Skeletal muscle tissue (tissue), 4 donors: ENCODE measurements around the gene SYNE1. TPM values are rescaled to one million over a fixed set of nuclear protein-coding genes. Genes with fewer than 3 reads are reported as not detected.
A peak's percentile ranks its signal among the peaks of the same experiment; 100 is the strongest.

Experiments used
- H3K27ac ChIP-seq: one replicate; pipeline ENCODE4 v1.7.0; 2013; ENCODE audit warnings: mild to moderate bottlenecking, low read depth, low read length, inconsistent platforms
- H3K27me3 ChIP-seq, 3 donors: one replicate each; pipeline ENCODE4 v1.7.0; 2013; ENCODE audit warnings: low read length in 3 of 3; ENCODE audit not compliant: control insufficient read depth in 3 of 3, insufficient read depth in 3 of 3
- H3K36me3 ChIP-seq, 3 donors: one replicate each; pipeline ENCODE4 v1.7.0; 2013; ENCODE audit warnings: low read length in 3 of 3; ENCODE audit not compliant: control insufficient read depth in 3 of 3, insufficient read depth in 3 of 3
- H3K4me1 ChIP-seq, 3 donors: one replicate each; pipeline ENCODE4 v1.7.0; 2013; ENCODE audit warnings: low read length in 3 of 3, mild to moderate bottlenecking in 3 of 3; ENCODE audit not compliant: control insufficient read depth in 3 of 3, insufficient read depth in 3 of 3
- H3K4me3 ChIP-seq, 3 donors: one replicate each; pipeline ENCODE4 v1.7.0; 2013; ENCODE audit warnings: low read length in 3 of 3
- H3K9ac ChIP-seq, 3 donors: one replicate each; pipeline ENCODE4 v1.7.0; 2013; ENCODE audit warnings: low read length in 3 of 3, mild to moderate bottlenecking in 3 of 3, moderate library complexity in 2 of 3, low read depth in 1 of 3
- H3K9me3 ChIP-seq, 3 donors: one replicate each; pipeline ENCODE4 v1.7.0; 2013; ENCODE audit warnings: low read length in 3 of 3; ENCODE audit not compliant: control insufficient read depth in 3 of 3
- total RNA-seq: library from RNA; depleted of rRNA; stranded (reverse); fragments of >200 nt; gene quantifications from one replicate; pipeline ENCODE4 v1.2.3, GENCODE V29; 2014
- donor health status: Osteomylitis.

Gene SYNE1
- total RNA-seq, 1 donor from 2014 or later, result 195 TPM

DNA sequence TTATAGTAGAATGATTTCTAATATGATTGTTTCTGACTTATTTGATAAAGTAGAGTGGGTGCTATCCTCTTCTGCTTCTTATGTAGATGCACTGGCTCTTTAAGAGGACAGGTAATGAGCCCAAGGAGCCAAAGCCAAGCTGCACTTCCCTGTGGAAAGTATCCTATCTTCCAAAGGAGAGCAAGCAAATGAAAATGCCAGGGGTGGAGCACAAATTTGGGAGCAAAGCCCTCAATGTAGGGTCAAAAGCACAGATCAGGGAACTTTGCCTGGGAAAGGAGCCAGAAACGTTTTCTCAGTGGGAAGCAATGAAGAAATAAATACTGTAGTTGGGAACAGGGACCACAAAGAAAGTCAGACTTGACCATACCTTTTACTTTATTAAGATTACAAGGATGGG lies 242.9 kb downstream of the SYNE1 start:
- Histone ChIP-seq H3K4me3 (no peak overlapping the region), H3K36me3 (no peaks in the 10 kb centered on the region), H3K4me1 (peaks cover 0 to 5% (median 2%) of the 10 kb centered on the region in 3 donors)

GRCh38 chr6:152391179-152391880 lies 245.8 kb downstream of the SYNE1 start:
- Histone ChIP-seq H3K9me3 (no peaks in the 10 kb centered on the region), H3K27me3 (no peaks in the 10 kb centered on the region), H3K9ac (no peak overlapping the region), H3K4me1 (no peaks in the 10 kb centered on the region), H3K4me3 (no peak overlapping the region), H3K27ac (no peak overlapping the region), H3K36me3 (no peaks in the 10 kb centered on the region)

More for the DNA sequence above, 242.9 kb downstream of the SYNE1 start:
- Histone ChIP-seq H3K27ac (no peak overlapping the region), H3K9me3 (no peaks in the 10 kb centered on the region), H3K9ac (no peak overlapping the region), H3K27me3 (no peaks in the 10 kb centered on the region)

DNA sequence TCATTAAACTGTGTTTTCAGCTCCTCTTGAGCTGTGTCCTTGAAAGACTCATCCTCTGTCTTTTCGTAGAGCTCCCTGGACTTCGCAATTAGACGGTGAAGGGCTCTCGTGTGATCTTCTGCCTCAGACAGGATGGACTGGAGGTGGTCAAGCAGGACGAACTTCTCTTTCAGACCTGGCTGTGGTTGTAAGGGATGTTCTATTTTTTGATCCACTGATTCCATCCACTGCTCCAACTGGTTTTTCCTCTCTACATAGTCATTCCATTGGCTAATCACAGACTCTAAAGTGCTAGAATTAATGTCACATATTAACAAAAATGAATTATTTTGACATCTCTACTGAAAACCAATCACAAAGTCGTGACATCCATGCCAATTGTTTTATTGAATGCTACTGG lies 250.1 kb downstream of the SYNE1 start:
- H3K27ac ChIP-seq, result no peak overlapping the region
- H3K36me3 ChIP-seq, result no peaks in the 10 kb centered on the region
- no peaks in the 10 kb centered on the region for H3K9me3 ChIP-seq
- H3K4me1 ChIP-seq, result no peaks in the 10 kb centered on the region
- no peak overlapping the region for H3K9ac ChIP-seq
- H3K4me3 ChIP-seq, result no peak overlapping the region
- H3K27me3 ChIP-seq, result no peaks in the 10 kb centered on the region

DNA sequence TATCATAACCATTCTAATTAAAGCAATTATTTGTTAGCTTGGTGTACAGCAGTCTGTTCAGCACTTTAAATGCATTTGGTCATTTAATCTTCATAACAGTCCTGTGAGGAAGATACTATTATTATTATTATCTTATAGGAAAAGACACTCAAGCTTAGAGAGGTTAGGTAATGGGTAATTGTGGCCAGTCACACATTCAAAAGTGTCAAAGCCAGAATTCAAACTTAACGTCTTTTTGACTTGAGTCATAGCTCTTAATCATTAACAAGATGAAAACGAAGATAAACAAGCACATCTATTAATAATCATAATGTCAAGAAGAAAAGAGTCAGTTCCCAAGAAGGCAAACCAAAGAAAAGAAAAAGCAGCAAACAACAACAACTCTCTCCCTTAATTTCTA lies 251.0 kb downstream of the SYNE1 start:
- Histone ChIP-seq H3K9ac (no peak overlapping the region), H3K27ac (no peak overlapping the region), H3K4me3 (no peak overlapping the region), H3K27me3 (no peaks in the 10 kb centered on the region), H3K4me1 (peaks cover 0 to 3% (median 0%) of the 10 kb centered on the region in 3 donors), H3K36me3 (no peaks in the 10 kb centered on the region), H3K9me3 (no peaks in the 10 kb centered on the region)

- peak overlapping the region; percentile 71 to 80 (median 80) for H3K4me3 ChIP-seq
- peaks cover 0 to 10% (median 3%) of the 10 kb centered on the region in 3 donors for H3K4me1 ChIP-seq
- H3K27me3 ChIP-seq, result no peaks in the 10 kb centered on the region
- peak overlapping the region; percentile 79 to 94 (median 85) for H3K9ac ChIP-seq
- no peaks in the 10 kb centered on the region for H3K9me3 ChIP-seq
- peaks cover 0 to 1% (median 0%) of the 10 kb centered on the region in 3 donors for H3K36me3 ChIP-seq
- peak overlapping the region; percentile 92 for H3K27ac ChIP-seq
These were observed 255.9 kb downstream of the SYNE1 start for GRCh38 chr6:152380993-152381898.

DNA sequence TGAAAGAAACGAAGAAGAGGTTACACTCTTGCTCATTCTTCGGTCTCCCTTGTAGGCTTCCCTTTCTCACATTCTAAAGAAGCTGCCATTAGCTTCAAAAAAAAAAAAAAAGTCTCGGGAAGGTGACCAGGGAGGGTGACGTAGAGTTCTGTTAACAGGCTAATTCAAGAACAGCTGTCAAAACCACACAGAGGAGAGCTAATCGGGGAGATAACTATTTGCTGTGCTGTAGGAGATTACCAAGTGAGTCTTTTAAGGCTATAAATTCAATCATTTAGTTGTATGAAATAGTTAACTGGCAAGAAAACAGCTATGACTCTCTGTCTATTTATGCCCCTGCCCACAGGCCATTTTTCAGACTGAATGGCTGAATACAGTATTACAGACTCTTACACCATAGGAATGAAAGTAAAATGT lies 256.8 kb downstream of the SYNE1 start:
- H3K4me1 ChIP-seq, result peaks cover 0 to 10% (median 3%) of the 10 kb centered on the region in 3 donors
- peaks cover 4 to 9% (median 5%) of the 10 kb centered on the region in 3 donors for H3K36me3 ChIP-seq
- H3K27me3 ChIP-seq, result no peaks in the 10 kb centered on the region
- peak overlapping the region; percentile 92 for H3K27ac ChIP-seq
- no peaks in the 10 kb centered on the region for H3K9me3 ChIP-seq
- H3K9ac ChIP-seq, result peak overlapping the region; percentile 79 to 94 (median 85)
- H3K4me3 ChIP-seq, result peak overlapping the region; percentile 71 to 80 (median 80)

- H3K9ac ChIP-seq, result peak overlapping the region; percentile 79 to 94 (median 85)
- peaks cover 0 to 10% (median 3%) of the 10 kb centered on the region in 3 donors for H3K4me1 ChIP-seq
- peak overlapping the region; percentile 92 for H3K27ac ChIP-seq
- H3K27me3 ChIP-seq, result no peaks in the 10 kb centered on the region
- H3K4me3 ChIP-seq, result peak overlapping the region in 2 of 3 donors; percentile 71 to 80
- H3K36me3 ChIP-seq, result peaks cover 4 to 14% (median 8%) of the 10 kb centered on the region in 3 donors
- no peaks in the 10 kb centered on the region for H3K9me3 ChIP-seq
These were observed 257.7 kb downstream of the SYNE1 start for GRCh38 chr6:152379423-152379822.

- Histone ChIP-seq H3K27ac (peak overlapping the region; percentile 61), H3K9me3 (no peaks in the 10 kb centered on the region), H3K27me3 (no peaks in the 10 kb centered on the region), H3K36me3 (peaks cover 8 to 20% (median 9%) of the 10 kb centered on the region in 3 donors), H3K4me3 (peak overlapping the region in 2 of 3 donors; percentile 17 to 23), H3K9ac (no peak overlapping the region), H3K4me1 (peaks cover 0 to 10% (median 3%) of the 10 kb centered on the region in 3 donors)
These were observed 259.0 kb downstream of the SYNE1 start for GRCh38 chr6:152378169-152378568.

DNA sequence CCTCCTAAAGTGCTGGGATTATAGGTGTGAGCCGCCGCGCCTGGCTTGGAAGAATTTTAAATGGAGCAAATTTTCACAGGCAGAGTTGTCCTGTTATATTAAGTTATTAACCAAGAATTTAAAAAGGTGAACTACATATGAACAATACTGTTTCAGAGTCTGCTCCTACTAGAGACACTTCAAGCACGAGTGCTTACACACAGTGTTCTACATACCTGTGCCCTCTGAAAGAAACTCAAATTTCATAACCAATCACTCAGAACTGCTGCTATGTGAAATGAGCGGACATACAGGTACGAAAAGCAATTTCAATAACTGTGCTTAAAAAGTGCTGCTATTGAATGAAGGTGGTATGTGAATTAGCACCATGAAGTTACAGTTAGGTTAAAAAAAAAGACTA lies 262.0 kb downstream of the SYNE1 start:
- Histone ChIP-seq H3K9me3 (no peaks in the 10 kb centered on the region), H3K4me1 (peaks cover 0 to 10% (median 0%) of the 10 kb centered on the region in 3 donors), H3K36me3 (peaks cover 11 to 40% (median 29%) of the 10 kb centered on the region in 3 donors), H3K27me3 (no peaks in the 10 kb centered on the region), H3K27ac (no peak overlapping the region), H3K9ac (no peak overlapping the region), H3K4me3 (no peak overlapping the region)
